Spinal cord (tissue), 10 donors: ENCODE results near the gene GORASP1. TPM values are rescaled to one million over a fixed set of nuclear protein-coding genes. Genes with fewer than 3 reads are reported as not detected.

Experiments
- DNase-seq, 6 donors: peaks; one replicate each; pipeline versions ENCODE4 v3.0.0 to v3.0.0-alpha.2; 2013 to 2015; ENCODE audit warnings: low spot score in 6 of 6, low read depth in 4 of 6
- H3K27ac ChIP-seq: one replicate; pipeline ENCODE4 v1.5.1; 2013; ENCODE audit warnings: low read depth, low read length, control low read depth
- H3K27me3 ChIP-seq: one replicate; pipeline ENCODE4 v1.6.1; 2013; ENCODE audit warnings: low read length; ENCODE audit not compliant: control insufficient read depth, insufficient read depth
- H3K36me3 ChIP-seq: one replicate; pipeline ENCODE4 v1.6.1; 2013; ENCODE audit warnings: low read length; ENCODE audit not compliant: control insufficient read depth, insufficient read depth
- H3K4me1 ChIP-seq: one replicate; pipeline ENCODE4 v1.6.1; 2013; ENCODE audit warnings: low read length; ENCODE audit not compliant: control insufficient read depth, insufficient read depth
- H3K4me3 ChIP-seq: one replicate; pipeline ENCODE4 v1.5.1; 2013; ENCODE audit warnings: low read depth, low read length, control low read depth
- H3K9me3 ChIP-seq: one replicate; pipeline ENCODE4 v1.6.1; 2013; ENCODE audit warnings: low read length; ENCODE audit not compliant: control insufficient read depth, insufficient read depth
- WGBS: methylation state at CpG from one replicate; pipeline ENCODE4 v1.1.5; 2013; ENCODE audit warnings: missing lambda C conversion rate; ENCODE audit not compliant: insufficient coverage; 5-methylcytosine and 5-hydroxymethylcytosine counted together
- polyA plus RNA-seq, 2 donors: library from polyadenylated mRNA; unstranded; fragments of 120-200 nt; gene quantifications; one replicate each; pipeline ENCODE4 v1.2.1, GENCODE V29; 2013; ENCODE audit not compliant: insufficient read length in 2 of 2
- total RNA-seq, 2 donors: library from RNA; depleted of rRNA in 1 of 2; stranded (reverse); fragments of 120-200 nt in 1 of 2; fragments of >200 nt in 1 of 2; gene quantifications; one replicate each; pipeline versions ENCODE4 v1.2.3 to v1.2.4, GENCODE V29; 2013 to 2014
- donor health status: healthy.

The GORASP1 gene
- total and polyA plus RNA-seq, 4 donors = 41.7 to 116 (median 86.9) TPM

DNA sequence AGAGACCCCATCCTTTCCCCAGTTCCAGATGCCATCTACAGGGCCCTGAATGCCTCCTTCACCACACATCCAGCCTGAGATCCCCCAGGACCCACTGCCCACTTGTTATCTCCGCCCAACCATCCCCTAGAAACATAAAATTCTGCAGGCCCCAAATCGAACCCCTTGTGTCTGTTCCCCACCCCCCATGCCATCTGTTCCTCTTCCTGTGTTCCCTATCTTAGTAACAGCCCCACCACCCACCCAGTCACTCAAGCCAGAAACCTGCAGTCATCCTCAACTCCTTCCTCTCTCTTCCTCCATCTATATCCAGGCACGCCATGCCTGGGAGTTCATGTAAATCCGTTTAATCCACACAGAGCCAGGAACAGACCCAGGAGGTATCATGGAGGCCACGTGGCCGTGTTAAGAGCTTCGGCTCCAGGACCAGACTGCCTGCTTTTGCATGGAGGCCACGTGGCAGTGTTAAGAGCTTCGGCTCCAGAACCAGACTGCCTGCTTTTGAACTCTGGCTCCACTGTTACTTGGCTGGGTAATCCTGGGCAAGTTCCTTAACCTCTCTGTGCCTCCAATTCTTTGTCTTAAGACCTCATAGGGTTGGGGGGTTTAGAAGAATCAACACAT, 41.1 kb upstream of the GORASP1 start:
- DNase-seq = peak in 1 of 6 donors; percentile 74
- peaks cover 72% of the 10 kb centered on the region for H3K4me1 ChIP-seq
- H3K9me3 ChIP-seq = no peaks in the 10 kb centered on the region
- no peak overlapping the region for H3K4me3 ChIP-seq
- H3K27me3 ChIP-seq = no peaks in the 10 kb centered on the region
- 42% methylated on average over 9 of the region's 9 CpGs for WGBS
- peaks cover 34% of the 10 kb centered on the region for H3K36me3 ChIP-seq
- H3K27ac ChIP-seq = peak overlapping the region; percentile 69

- Histone ChIP-seq H3K27ac (peak overlapping the region; percentile 69), H3K36me3 (peaks cover 41% of the 10 kb centered on the region), H3K4me1 (peaks cover 73% of the 10 kb centered on the region), H3K4me3 (no peak overlapping the region), H3K9me3 (no peaks in the 10 kb centered on the region), H3K27me3 (no peaks in the 10 kb centered on the region)
- WGBS = 65% methylated on average over 5 of the region's 9 CpGs
- DNase-seq = peak in 1 of 6 donors; percentile 37
Observed at GRCh38 chr3:39147711-39148434, 40.4 kb upstream of the GORASP1 start.

GRCh38 chr3:39146611-39147591, 39.5 kb upstream of the GORASP1 start:
- peaks cover 73% of the 10 kb centered on the region for H3K4me1 ChIP-seq
- 43% methylated on average over 8 of the region's 15 CpGs for WGBS
- H3K4me3 ChIP-seq = no peak overlapping the region
- peaks cover 48% of the 10 kb centered on the region for H3K36me3 ChIP-seq
- DNase-seq = peak in 2 of 6 donors; percentile 14 to 89
- H3K27me3 ChIP-seq = no peaks in the 10 kb centered on the region
- H3K27ac ChIP-seq = peak overlapping the region; percentile 19
- H3K9me3 ChIP-seq = no peaks in the 10 kb centered on the region

DNA sequence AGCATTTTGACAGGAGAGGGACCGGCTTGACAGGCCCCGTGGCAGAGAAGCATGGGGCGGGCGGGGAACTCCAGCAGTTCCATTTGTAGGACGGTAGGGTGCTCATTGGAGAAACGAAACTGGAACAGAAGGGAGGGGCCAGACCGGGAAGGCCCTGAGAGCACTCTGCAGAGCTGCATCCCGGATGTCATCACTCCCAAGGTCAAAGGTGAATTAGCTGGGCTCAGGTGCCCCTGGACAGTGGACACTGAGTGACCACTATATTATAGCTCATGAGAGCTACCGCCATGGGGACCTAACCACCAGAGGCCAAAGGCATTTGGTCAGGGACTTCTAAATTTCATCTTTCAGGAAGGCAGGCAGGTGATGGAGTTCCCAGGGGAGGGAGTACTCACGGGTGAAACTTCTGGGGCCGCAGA, 38.7 kb upstream of the GORASP1 start:
- 63% methylated on average over 11 of the region's 11 CpGs for WGBS
- Histone ChIP-seq H3K9me3 (no peaks in the 10 kb centered on the region), H3K4me1 (peaks cover 73% of the 10 kb centered on the region), H3K36me3 (peaks cover 56% of the 10 kb centered on the region), H3K4me3 (no peak overlapping the region), H3K27me3 (no peaks in the 10 kb centered on the region), H3K27ac (no peak overlapping the region)
- DNase-seq = no peak

DNA sequence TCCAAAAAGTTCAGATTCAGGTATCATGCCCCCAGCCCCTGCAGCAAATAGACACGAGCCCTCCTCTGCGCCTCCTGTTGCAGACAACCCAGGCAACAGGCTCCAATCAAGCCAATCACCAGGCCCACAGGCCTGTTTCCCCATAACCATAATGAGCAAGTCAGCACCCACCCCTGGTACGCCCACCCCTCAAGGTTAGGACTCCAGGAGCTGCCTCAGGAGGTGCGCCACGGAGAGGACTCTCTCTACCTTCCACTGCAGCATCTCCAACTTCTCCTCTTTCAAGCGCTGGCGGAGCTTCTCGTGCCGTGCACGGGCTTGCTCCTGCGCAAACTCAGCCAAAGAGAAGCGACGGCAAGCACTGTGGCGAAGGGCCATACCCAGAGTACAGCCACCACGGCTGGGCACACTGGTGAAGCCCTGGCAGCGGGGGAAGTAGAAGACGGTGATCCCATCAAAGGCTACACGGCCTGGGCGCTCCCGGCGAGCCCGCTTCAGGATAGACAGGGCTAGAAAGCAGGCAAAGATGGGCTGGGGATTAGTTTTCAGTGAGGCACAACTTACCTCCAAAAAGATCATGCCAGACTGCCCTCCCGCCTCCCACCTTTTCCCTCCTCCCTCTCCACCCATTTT, 37.4 kb upstream of the GORASP1 start:
- no peak for DNase-seq
- no peak overlapping the region for H3K27ac ChIP-seq
- peaks cover 58% of the 10 kb centered on the region for H3K36me3 ChIP-seq
- peaks cover 66% of the 10 kb centered on the region for H3K4me1 ChIP-seq
- no peaks in the 10 kb centered on the region for H3K9me3 ChIP-seq
- H3K4me3 ChIP-seq = no peak overlapping the region
- H3K27me3 ChIP-seq = no peaks in the 10 kb centered on the region
- 95% methylated on average over 16 of the region's 23 CpGs for WGBS

DNA sequence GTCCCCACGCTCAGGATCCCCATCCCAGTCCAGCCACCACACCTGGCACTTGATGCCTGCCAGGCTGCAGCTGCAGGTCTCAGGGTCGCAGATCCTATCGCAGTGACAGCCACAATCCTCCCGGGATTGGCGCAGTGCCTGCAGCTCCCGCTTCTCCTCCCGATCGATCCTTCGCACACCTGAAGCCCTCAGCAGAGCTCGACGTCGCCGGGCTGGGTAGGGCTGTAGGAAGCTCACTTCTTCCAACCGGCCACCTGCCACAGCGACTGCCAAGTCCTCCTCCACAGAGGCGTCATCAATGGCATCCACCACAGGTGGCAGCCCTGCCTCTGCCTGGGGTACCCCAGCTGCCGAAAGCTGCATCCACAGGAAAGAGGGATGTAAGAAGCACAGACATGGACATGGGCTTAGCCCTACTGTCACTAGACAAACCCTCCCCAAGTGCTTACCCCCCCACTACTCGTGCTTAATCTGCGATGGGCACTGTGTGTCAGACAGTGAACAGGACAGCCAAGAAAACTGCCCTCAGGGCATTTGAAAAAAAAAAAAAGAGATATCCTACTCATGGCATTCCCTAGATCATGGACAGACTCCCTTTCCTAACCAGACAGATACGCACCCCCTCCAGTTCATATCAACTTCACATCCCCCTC, 36.8 kb upstream of the GORASP1 start:
- no peak for DNase-seq
- H3K4me1 ChIP-seq = peaks cover 63% of the 10 kb centered on the region
- no peaks in the 10 kb centered on the region for H3K9me3 ChIP-seq
- H3K4me3 ChIP-seq = no peak overlapping the region
- no peak overlapping the region for H3K27ac ChIP-seq
- H3K36me3 ChIP-seq = peaks cover 58% of the 10 kb centered on the region
- WGBS = 75% methylated on average over 16 of the region's 20 CpGs
- no peaks in the 10 kb centered on the region for H3K27me3 ChIP-seq

DNA sequence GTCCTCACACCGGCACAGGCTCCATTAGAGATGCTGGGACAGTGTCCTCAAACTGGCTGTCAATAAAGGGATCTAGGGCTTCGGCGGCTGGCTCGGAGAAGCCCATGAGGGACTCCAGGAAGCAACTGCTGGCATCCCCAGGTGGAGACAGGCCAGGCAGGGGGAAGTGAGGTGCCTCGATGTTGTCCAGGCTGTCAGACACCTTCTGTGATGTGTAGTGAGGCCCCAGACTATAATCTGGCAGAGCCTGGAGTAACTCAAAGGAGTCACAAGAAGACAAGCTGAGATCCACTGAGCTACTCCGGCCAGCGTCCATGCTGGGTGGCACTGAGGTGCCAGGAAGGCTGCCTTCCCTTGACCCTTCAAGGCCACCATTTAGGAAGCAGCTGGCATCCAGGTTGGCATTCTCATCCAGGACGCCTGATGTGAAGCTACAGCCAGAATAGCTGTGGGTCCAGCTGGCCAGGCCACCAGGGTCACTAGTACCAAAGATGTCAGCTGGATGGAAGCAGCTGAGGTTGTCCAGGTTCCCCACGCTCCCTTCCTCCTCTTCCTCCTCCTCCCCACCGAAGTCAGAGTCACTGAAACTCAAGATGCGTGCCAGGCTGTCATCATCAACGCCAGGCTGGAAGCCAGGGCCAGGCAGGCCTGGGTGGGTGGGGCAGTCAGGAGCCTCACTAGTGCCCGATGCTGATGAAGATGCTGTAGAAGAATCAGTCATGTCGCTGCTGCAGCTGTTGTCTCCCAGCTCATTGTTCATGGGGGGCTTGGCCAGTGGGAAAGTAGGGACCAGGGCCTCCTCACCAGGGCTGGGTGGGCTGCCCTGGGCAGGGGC, 35.8 kb upstream of the GORASP1 start:
- Histone ChIP-seq H3K9me3 (no peaks in the 10 kb centered on the region), H3K27me3 (no peaks in the 10 kb centered on the region), H3K4me3 (no peak overlapping the region), H3K27ac (no peak overlapping the region), H3K36me3 (peaks cover 62% of the 10 kb centered on the region), H3K4me1 (peaks cover 66% of the 10 kb centered on the region)
- WGBS = 75% methylated on average over 14 of the region's 14 CpGs
- DNase-seq = no peak

- no peak for DNase-seq
- no peak overlapping the region for H3K27ac ChIP-seq
- H3K9me3 ChIP-seq = no peaks in the 10 kb centered on the region
- 57% methylated on average over 2 of the region's 5 CpGs for WGBS
- H3K36me3 ChIP-seq = peaks cover 71% of the 10 kb centered on the region
- no peak overlapping the region for H3K4me3 ChIP-seq
- peaks cover 64% of the 10 kb centered on the region for H3K4me1 ChIP-seq
- H3K27me3 ChIP-seq = no peaks in the 10 kb centered on the region
Observed at GRCh38 chr3:39142067-39142466, 34.6 kb upstream of the GORASP1 start.
